ENCODE measurements around the gene DAB1.

- TF ChIP-seq CTCF (IDR thresholded peaks at IDR 0.05 in 4 of 5, conservative IDR thresholded peaks at IDR 0.05 in 1 of 5), result no peak
- TF ChIP-seq POLR2A (IDR thresholded peaks at IDR 0.05), result no peak
Measured at GRCh38 chr1:57020216-57020615, 403.6 kb downstream of the DAB1 start.
